Mesendoderm (in vitro differentiated cells): Measurements from ENCODE around the gene THAP12.
"Not testable (repeated sequence)": the region's sequence is repeated elsewhere in the genome, so short reads cannot be mapped to it uniquely, and the experiment has no call there.

Experiments
- DNase-seq: peaks from one replicate; pipeline ENCODE4 v3.0.0; 2013
- H2AK5ac ChIP-seq: 2 replicates; pipeline ENCODE4 v1.6.1; 2013; ENCODE audit warnings: low read length, inconsistent platforms
- H2BK120ac ChIP-seq: 2 replicates; pipeline ENCODE4 v1.6.1; 2013; ENCODE audit warnings: low read depth, mild to moderate bottlenecking, low read length, moderate library complexity, mixed read lengths
- H2BK15ac ChIP-seq: replicated peaks from 2 replicates; pipeline ENCODE4 v1.6.1; 2013; ENCODE audit warnings: low read depth, mild to moderate bottlenecking, moderate library complexity
- H2BK5ac ChIP-seq: 2 replicates; pipeline ENCODE4 v1.6.1; 2013; ENCODE audit warnings: low read length, inconsistent platforms
- H3K18ac ChIP-seq: 2 replicates; pipeline ENCODE4 v1.6.1; 2013; ENCODE audit warnings: mild to moderate bottlenecking, low read length, mixed read lengths
- H3K23ac ChIP-seq: one replicate; pipeline ENCODE4 v1.6.1; 2013; ENCODE audit warnings: low read length
- H3K27ac ChIP-seq: 2 replicates; pipeline ENCODE4 v1.5.1; 2013; ENCODE audit warnings: low read depth, mild to moderate bottlenecking, inconsistent platforms, low read length, moderate library complexity
- H3K27me3 ChIP-seq: 2 replicates; pipeline ENCODE4 v1.6.1; 2013; ENCODE audit warnings: low read length, control low read depth, mild to moderate bottlenecking, inconsistent platforms; ENCODE audit not compliant: insufficient read depth, poor library complexity
- H3K36me3 ChIP-seq: 2 replicates; pipeline ENCODE4 v1.6.1; 2013; ENCODE audit warnings: low read length, inconsistent platforms; ENCODE audit not compliant: control insufficient read depth, insufficient read depth
- H3K4ac ChIP-seq: one replicate; pipeline ENCODE4 v1.6.1; 2013; ENCODE audit warnings: low read depth, mild to moderate bottlenecking, low read length, moderate library complexity
- H3K4me1 ChIP-seq: 2 replicates; pipeline ENCODE4 v1.6.1; 2013; ENCODE audit warnings: low read depth, low read length, inconsistent platforms; ENCODE audit not compliant: control insufficient read depth
- H3K4me2 ChIP-seq: 2 replicates; pipeline ENCODE4 v1.6.1; 2013; ENCODE audit warnings: low read length
- H3K4me3 ChIP-seq: 2 replicates; pipeline ENCODE4 v1.5.1; 2013; ENCODE audit warnings: mild to moderate bottlenecking, low read length
- H3K56ac ChIP-seq: one replicate; pipeline ENCODE4 v1.6.1; 2013; ENCODE audit warnings: low read length
- H3K79me1 ChIP-seq: 2 replicates; pipeline ENCODE4 v1.6.1; 2013; ENCODE audit warnings: low read length, inconsistent platforms
- H3K79me2 ChIP-seq: 2 replicates; pipeline ENCODE4 v1.6.1; 2013; ENCODE audit warnings: mild to moderate bottlenecking, low read length; ENCODE audit not compliant: control insufficient read depth, insufficient read depth
- H3K9ac ChIP-seq: 2 replicates; pipeline ENCODE4 v1.6.1; 2013; ENCODE audit warnings: low read length, inconsistent platforms
- H4K5ac ChIP-seq: one replicate; pipeline ENCODE4 v1.6.1; 2013; ENCODE audit warnings: low read length
- H4K8ac ChIP-seq: one replicate; pipeline ENCODE4 v1.6.1; 2013; ENCODE audit warnings: low read depth, mild to moderate bottlenecking, control low read depth, low read length, moderate library complexity
- WGBS: extraction: QIAGEN DNeasy Blood & Tissue Kit; methylation state at CpG from one replicate; pipeline ENCODE4 v1.1.7; 2013; ENCODE audit warnings: low lambda C conversion rate, missing lambda C conversion rate; ENCODE audit not compliant: insufficient coverage; ENCODE audit errors: extremely low coverage; 5-methylcytosine and 5-hydroxymethylcytosine counted together

Gene THAP12

GRCh38 chr11:76323804-76324203 is 57.1 kb downstream of the THAP12 start:
- H2BK15ac ChIP-seq, result no peak overlapping the region
- no peak overlapping the region for H3K23ac ChIP-seq
- no peak overlapping the region for H2BK120ac ChIP-seq
- H3K4me2 ChIP-seq, result no peak overlapping the region
- no peak overlapping the region for H4K8ac ChIP-seq
- peaks cover 16% of the 10 kb centered on the region for H3K27me3 ChIP-seq
- H3K79me1 ChIP-seq, result no peaks in the 10 kb centered on the region
- H2BK5ac ChIP-seq, result no peak overlapping the region
- no peak overlapping the region for H2AK5ac ChIP-seq
- H3K4ac ChIP-seq, result no peak overlapping the region
- no peak overlapping the region for H4K5ac ChIP-seq
- H3K27ac ChIP-seq, result no peak overlapping the region
- no peak overlapping the region for H3K56ac ChIP-seq
- H3K4me3 ChIP-seq, result no peak overlapping the region
- no peak overlapping the region for H3K9ac ChIP-seq
- H3K36me3 ChIP-seq, result no peaks in the 10 kb centered on the region
- WGBS, result no CpG with 5 or more reads among the region's 6 CpGs
- DNase-seq, result no peak
- H3K79me2 ChIP-seq, result no peaks in the 10 kb centered on the region
- H3K4me1 ChIP-seq, result no peaks in the 10 kb centered on the region
- H3K18ac ChIP-seq, result no peak overlapping the region

GRCh38 chr11:76323375-76323774 is 57.6 kb downstream of the THAP12 start:
- H4K5ac ChIP-seq, H3K4me3 ChIP-seq, H3K79me2 ChIP-seq, H3K23ac ChIP-seq, H3K9ac ChIP-seq, H3K18ac ChIP-seq, H3K4me1 ChIP-seq, H2AK5ac ChIP-seq, DNase-seq, H2BK5ac ChIP-seq, H4K8ac ChIP-seq, H2BK120ac ChIP-seq, H3K79me1 ChIP-seq, H3K56ac ChIP-seq, H3K4ac ChIP-seq, H3K27ac ChIP-seq, H2BK15ac ChIP-seq, H3K4me2 ChIP-seq, H3K36me3 ChIP-seq: not testable (repeated sequence)
- H3K27me3 ChIP-seq, result peaks cover 16% of the 10 kb centered on the region
- no CpG with 5 or more reads among the region's 2 CpGs for WGBS

GRCh38 chr11:76322942-76323341 is 58.0 kb downstream of the THAP12 start:
- H3K4ac ChIP-seq, result no peak overlapping the region
- H3K4me3 ChIP-seq, result no peak overlapping the region
- peaks cover 16% of the 10 kb centered on the region for H3K27me3 ChIP-seq

GRCh38 chr11:76322540-76322939 is 58.4 kb downstream of the THAP12 start:
- Histone ChIP-seq H3K27me3 (peaks cover 16% of the 10 kb centered on the region), H2AK5ac (no peak overlapping the region), H3K27ac (no peak overlapping the region), H4K8ac (no peak overlapping the region), H3K79me1 (no peaks in the 10 kb centered on the region), H3K4me3 (no peak overlapping the region), H2BK5ac (no peak overlapping the region), H3K9ac (no peak overlapping the region), H3K18ac (no peak overlapping the region), H3K36me3 (no peaks in the 10 kb centered on the region), H3K56ac (no peak overlapping the region), H3K23ac (no peak overlapping the region), H2BK120ac (no peak overlapping the region), H3K4me2 (peak overlapping the region; percentile 3), H2BK15ac (no peak overlapping the region), H3K79me2 (no peaks in the 10 kb centered on the region), H4K5ac (no peak overlapping the region), H3K4ac (no peak overlapping the region), H3K4me1 (no peaks in the 10 kb centered on the region)
- peak; percentile 16 for DNase-seq
- no CpG with 5 or more reads among the region's 5 CpGs for WGBS

More at GRCh38 chr11:76322942-76323341, 58.0 kb downstream of the THAP12 start:
- no peaks in the 10 kb centered on the region for H3K79me1 ChIP-seq
- H2BK120ac ChIP-seq, result no peak overlapping the region
- no peak overlapping the region for H2BK15ac ChIP-seq
- no peak overlapping the region for H3K56ac ChIP-seq
- no peak for DNase-seq
- H3K23ac ChIP-seq, result no peak overlapping the region
- no peak overlapping the region for H4K8ac ChIP-seq
- no peak overlapping the region for H2BK5ac ChIP-seq
- no peak overlapping the region for H3K27ac ChIP-seq
- H3K79me2 ChIP-seq, result no peaks in the 10 kb centered on the region
- H3K18ac ChIP-seq, result no peak overlapping the region
- H2AK5ac ChIP-seq, result no peak overlapping the region
- no peak overlapping the region for H3K4me2 ChIP-seq
- no peak overlapping the region for H4K5ac ChIP-seq
- no peaks in the 10 kb centered on the region for H3K36me3 ChIP-seq
- H3K4me1 ChIP-seq, result no peaks in the 10 kb centered on the region
- no peak overlapping the region for H3K9ac ChIP-seq
- WGBS, result no CpG with 5 or more reads among the region's 2 CpGs

- peak overlapping the region; percentile 11 for H3K4me2 ChIP-seq
- no peak overlapping the region for H3K4me3 ChIP-seq
- peak overlapping the region; percentile 29 for H3K9ac ChIP-seq
- no peak overlapping the region for H4K8ac ChIP-seq
- H3K4me1 ChIP-seq, result no peaks in the 10 kb centered on the region
- H3K23ac ChIP-seq, result no peak overlapping the region
- H3K36me3 ChIP-seq, result no peaks in the 10 kb centered on the region
- H4K5ac ChIP-seq, result no peak overlapping the region
- H3K27ac ChIP-seq, result no peak overlapping the region
- peaks cover 16% of the 10 kb centered on the region for H3K27me3 ChIP-seq
- no peak overlapping the region for H3K18ac ChIP-seq
- DNase-seq, result no peak
- no peaks in the 10 kb centered on the region for H3K79me1 ChIP-seq
- no peak overlapping the region for H2AK5ac ChIP-seq
- no CpG with 5 or more reads among the region's 59 CpGs for WGBS
- no peak overlapping the region for H3K4ac ChIP-seq
- H2BK5ac ChIP-seq, result no peak overlapping the region
- no peaks in the 10 kb centered on the region for H3K79me2 ChIP-seq
- H2BK120ac ChIP-seq, result no peak overlapping the region
- H3K56ac ChIP-seq, result peak overlapping the region; percentile 7
- no peak overlapping the region for H2BK15ac ChIP-seq
These were observed 59.0 kb downstream of the THAP12 start for GRCh38 chr11:76321820-76322524.

DNA sequence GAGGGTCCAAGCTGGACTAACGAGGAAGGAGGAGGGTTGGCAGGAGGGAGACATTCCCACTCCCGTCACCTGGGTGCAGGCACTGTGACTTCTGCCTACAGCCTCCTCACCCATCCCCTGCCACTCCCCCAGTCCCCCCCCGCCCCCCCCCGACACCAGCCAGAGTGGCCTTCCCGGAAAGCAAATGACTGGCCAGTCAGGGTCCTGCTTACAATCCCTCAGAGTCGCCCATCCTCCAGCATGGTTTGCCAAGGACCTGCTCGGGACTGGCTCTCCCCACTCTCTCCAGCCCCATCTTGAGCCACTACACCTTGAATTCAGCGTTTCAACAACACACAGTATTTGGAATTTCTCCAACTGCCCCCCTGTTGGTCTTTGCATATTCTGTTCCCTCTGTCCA is 59.6 kb downstream of the THAP12 start:
- Histone ChIP-seq H2BK5ac (no peak overlapping the region), H2BK120ac (no peak overlapping the region), H3K4me3 (no peak overlapping the region), H4K8ac (no peak overlapping the region), H3K56ac (no peak overlapping the region), H3K27ac (no peak overlapping the region), H3K27me3 (peaks cover 16% of the 10 kb centered on the region), H3K36me3 (no peaks in the 10 kb centered on the region), H2AK5ac (no peak overlapping the region), H3K18ac (no peak overlapping the region), H3K4me1 (no peaks in the 10 kb centered on the region), H3K79me2 (no peaks in the 10 kb centered on the region), H3K23ac (no peak overlapping the region), H3K4me2 (peak overlapping the region; percentile 11), H3K9ac (peak overlapping the region; percentile 29), H3K79me1 (no peaks in the 10 kb centered on the region), H4K5ac (no peak overlapping the region), H2BK15ac (no peak overlapping the region), H3K4ac (no peak overlapping the region)
- no peak for DNase-seq
- no CpG with 5 or more reads among the region's 8 CpGs for WGBS
